Activated CD8-positive, alpha-beta memory T cell treated with anti-CD3 and anti-CD28 coated beads, Interleukin-2, amount 50 U/mL, for 4 hours (primary cell): ENCODE data around the gene XRCC3.

ENCODE experiments used
- DNase-seq: peaks from one replicate; pipeline ENCODE4 v3.0.0-alpha.2; 2020

Gene XRCC3

DNA sequence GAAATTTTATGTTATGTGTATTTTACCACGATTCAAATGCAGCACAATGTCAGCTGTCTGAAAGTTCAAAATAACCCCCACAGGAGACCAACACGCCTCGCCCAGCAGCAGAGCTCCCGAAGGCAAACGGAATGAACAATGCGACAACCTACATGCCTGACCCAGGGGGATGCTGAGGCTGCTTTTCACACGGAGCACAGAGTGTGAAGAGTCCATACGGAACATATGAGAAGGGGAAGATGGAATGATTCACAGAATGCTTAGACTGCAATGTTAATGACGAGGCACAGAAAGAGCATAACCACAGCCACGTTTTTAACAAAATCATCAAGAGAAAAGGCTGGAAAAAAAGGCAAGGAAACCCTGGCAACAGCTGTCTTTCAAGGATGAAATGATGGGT lies 22.9 kb upstream of the XRCC3 start:
- DNase-seq = no peak

DNA sequence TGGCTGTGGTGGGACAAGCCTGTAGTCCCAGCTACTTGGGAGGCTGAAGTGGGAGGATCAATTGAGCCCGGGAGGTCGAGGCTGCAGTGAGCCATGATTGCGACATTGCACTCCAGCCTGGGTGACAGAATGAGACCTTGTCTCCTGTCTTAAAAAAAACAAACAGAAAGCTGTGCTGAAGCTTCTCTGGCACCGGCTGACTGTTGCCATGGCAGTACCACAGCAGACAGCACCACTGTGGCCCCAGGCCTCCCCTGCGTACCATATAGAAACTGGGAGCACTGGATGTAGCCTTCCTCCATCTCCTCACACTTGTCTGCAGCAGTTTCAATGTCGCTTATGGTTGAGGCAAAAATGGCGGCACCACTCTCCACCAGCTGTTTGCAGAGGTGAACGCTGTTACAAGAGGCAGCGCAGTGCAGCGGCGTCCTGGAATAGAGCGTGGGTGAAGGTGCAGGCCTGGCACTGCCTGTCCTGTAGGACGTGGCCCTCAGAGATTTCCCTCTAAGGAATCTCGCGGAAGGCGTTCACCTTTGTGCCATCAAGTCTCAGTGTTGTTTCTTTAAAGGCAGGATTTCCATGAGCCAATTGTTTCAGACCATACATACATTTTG lies 22.3 kb upstream of the XRCC3 start:
- DNase-seq = no peak

DNA sequence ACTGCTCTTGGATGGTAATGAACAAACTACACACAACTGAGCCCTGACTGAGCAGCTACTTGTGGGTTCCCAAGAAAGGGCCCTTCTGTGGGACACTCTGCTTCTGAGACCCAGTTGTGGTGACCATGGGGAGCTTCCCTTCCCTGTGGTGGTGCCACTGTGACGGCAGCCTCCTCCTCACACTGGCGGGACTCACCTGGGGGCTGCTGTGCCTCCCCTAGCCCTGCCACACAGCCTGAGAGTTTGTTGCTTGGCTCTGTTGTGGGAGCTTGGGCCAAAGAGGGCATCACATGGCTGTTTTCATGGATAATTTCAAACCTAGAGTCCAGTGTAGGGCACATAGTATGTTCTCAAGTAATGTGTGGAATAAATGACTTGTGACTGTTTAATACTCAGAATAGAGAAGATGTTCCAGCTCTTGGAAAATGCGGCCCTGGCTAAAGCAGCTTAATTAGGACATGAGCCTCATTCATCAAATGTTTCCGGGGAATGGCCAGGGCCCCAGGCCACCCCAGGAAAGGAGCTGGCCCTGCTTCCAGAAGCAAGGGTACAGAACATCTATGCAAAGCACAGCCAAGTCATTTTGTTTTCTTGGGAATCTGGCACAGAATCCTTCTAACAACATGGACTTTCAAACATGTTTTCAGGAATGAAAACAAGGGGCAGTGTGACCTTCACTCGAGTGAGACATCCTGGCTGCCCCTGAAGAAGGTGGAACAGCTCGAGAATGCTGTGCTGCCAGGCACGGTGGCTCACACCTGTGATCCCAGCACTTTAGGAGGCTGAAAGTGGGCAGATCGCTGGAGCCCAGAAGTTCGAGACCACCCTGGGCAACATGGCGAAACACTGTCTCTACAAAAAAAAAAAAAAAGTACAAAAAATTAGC lies 21.5 kb upstream of the XRCC3 start:
- no peak for DNase-seq

DNA sequence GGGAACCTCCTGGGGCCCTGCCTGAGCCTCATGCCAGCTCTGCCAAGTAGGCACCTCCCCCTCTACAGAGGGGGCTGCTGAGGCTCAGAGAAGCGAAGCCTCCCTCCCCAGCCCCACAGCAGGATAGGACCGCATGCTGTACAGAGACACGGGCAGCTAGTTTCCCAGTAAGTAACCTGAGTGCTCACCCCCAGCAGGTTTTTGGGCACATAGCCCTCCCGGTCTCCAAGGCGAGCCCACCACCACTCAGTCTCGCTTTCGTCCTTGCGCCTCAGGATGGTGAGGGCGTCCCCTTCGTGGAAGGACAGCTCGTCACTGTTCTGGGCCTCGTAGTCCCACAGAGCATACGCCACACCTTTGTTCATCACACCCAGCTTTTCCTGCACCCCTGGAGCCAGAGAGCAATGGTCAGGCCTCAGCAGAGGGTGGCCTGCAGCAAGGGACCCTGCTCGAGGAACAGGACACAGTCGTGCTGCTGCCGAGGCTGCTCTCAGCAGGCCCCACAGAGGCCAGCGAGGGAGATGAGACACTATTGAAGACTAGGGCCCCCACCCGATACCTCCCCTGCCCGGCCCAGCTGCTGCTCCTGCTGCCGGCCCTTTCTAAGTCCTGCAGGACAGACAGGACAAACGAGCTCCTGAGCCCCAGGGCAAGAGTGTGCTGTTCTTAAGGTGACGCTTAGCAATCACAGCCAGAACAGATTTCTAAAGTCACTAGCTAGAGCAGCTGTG lies 20.7 kb upstream of the XRCC3 start:
- DNase-seq = no peak

DNA sequence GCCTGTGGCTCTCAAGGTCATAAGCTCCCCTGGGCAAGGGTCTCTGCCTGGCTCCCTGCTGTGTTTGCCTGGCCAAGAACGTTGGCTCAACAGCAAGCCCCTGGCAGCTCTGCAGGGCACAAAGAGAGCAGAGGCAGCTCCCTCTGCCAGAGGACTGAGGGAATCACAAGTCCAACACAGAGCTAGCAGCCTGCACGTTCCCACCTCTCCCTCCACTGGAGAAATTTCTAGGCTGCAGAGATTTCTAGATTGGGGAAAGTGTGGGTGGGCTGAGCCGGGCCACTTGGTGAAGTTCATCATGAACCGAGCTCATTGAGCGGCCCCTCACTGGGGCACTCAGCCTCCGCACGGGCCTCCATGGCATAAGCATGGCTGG lies 20.2 kb upstream of the XRCC3 start:
- DNase-seq = no peak

DNA sequence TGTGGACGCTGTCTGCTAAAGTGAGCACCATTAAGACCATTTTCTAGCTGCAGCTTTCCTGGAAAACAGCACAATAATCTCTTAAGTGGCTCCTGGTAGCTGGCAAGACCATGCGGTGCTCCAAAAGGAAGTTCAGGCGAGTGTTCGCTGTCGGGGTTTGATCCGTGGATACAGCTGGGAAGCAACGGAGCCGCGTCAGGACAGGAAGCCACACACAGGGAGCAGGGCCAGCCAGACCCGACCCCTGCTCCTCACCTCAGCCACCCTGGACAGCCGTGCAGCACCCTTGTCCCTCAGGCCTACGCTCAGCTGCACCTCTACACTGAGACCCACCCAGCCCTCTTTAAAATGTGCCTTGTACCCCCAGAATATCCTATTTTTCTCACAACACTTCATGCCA lies 19.8 kb upstream of the XRCC3 start:
- no peak for DNase-seq

DNA sequence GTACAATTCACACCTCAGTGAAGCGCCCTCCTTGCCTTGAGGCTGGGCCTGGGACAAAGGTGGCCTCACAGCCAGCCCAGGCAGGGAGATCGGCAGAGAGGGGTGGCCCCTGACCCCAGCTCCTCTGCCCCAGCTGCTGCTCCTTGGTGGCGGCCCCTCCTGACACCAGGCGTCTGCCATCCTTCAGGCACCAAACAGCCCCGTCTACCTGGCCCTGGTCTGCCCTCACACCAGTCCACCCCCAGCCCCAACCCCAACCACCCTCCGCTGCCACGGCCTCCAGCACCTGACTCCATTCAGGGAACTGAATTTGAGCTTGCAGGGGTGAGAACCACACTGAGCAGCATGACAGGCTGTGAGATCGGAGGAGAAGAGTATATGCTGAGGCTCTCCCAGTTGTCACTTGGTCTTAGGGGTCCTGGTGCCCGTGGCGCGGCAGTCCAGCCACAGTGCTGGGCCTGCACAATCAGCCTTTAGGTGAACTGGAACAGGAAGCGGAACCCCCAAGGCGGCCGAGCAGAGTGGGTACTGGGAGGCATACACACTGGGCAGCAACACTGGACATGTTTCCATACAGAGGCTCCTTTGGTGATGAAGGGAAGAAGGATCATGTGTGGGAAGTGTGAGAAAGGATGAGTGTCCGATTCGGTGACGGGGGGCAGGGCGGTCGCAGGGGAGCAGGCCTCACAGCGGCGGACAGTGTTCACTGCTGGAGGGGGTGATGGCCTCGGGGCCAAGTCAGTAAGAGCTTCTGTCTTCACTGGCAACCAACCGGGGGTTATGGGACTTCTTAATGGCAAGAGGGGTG lies 19.0 kb upstream of the XRCC3 start:
- no peak for DNase-seq

DNA sequence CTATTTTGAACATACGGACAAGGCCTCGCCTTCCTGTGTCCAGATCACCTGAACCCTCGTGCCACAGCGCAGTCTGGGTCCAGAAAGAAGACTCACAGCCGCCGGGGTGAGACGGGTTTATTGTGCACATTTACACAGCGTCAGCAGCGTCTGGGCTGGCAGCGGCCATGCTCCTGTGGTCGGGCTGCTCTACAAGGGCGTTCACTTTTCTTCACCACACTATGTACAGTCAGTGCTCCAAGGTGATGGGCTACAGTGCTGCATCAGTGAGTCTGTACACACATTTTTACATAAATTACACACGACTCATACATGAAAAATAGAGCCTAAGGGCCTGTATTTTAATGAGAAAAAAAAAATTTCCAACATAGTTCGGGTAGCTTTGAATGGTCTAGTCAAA lies 18.4 kb upstream of the XRCC3 start:
- no peak for DNase-seq

DNA sequence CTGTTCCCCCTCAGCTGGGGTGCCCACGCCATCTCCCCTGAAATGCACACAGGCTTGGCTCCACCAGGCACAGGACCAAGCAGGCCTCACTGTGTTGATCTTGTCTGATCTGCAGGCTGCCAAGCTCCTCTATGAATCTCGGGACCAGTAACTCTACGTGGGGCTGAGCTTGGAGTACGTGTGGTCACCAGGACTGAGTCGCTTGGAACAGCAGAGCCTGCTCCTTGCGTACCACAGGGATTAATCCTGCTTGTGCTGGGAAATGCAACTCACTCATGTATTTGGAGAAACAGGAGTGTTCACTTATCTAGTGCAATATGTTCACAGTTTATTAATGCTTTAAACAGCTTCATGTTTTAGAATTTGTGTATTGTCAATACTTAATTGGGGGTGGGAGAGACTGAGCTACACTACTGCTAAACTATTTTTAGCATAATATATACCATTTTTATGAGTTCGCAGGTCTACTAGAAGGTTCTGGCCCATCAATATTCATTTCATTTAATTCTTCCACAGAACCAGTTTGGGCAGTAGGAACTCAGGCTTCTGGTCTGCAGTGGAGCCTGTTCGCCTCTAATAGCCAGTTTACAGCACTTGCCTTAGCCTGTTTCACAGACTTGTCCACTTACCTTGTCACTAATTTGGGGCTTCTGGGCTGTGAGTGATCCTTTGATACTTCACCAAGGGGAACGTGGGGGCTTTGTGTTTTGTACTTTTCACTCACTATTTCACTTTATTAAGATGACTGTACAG lies 17.8 kb upstream of the XRCC3 start:
- no peak for DNase-seq

DNA sequence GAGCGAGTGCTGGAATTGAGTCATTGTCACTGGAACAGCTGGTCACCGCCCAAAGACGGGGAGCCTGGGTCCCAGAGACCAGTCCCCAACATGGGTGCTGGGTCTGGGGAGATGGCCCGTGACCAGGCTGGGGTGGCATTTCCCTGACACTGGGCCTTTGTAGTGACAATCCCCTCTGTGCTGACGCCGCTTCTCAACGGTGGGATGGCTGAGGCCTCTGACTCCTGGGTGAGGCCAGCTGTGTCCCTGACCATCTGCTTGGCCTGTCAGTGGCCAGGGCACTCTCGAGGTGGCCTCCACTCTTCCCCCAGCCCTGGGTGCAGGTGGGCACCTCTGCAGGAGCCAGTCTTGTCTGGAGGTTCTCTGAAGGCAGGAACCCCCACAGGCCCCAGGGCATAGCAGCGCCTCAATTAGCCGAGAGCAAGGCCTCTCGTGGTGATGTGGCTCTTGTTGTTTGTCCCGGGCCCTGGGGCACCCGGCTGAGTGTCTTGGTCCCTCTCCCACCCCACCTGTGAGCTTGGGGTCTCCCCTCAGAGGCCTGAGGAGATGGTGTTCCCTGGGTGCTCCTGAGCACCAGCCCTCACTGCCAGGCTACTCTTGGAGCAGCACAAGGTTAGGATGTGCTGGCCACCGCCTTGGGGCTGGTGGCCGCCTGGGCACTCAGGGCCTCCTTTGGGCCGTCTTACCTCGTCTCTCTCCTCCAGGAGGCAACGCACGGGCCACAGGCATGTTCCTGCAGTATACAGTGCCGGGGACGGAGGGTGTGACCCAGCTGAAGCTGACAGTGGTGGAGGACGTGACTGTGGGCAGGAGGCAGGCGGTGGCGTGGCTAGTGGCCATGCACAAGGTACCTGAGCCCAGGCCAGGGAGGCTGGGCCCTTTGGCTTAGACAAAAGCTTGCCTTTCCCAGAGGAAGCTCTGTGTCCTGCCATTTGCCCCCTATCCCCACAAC lies 16.9 kb upstream of the XRCC3 start:
- DNase-seq = no peak

DNA sequence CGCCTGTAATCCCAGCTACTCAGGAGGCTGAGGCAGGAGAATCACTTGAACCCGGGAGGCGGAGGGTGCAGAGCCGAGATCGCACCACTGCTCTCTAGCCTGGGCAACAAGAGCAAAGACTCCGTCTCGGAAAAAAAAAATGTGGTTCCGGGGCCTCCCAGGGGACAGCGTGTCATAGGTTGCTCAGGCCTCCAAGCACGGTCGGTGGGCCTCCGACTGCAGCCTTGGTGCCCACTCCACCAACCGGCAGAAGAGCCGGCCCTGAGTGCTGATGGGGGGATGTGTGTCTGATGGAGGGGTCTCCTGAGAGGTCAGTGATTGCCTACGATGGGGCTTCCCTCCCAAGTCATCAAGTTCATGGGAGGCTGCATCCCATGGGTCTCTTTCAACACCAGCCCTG lies 16.2 kb upstream of the XRCC3 start:
- DNase-seq = no peak

DNA sequence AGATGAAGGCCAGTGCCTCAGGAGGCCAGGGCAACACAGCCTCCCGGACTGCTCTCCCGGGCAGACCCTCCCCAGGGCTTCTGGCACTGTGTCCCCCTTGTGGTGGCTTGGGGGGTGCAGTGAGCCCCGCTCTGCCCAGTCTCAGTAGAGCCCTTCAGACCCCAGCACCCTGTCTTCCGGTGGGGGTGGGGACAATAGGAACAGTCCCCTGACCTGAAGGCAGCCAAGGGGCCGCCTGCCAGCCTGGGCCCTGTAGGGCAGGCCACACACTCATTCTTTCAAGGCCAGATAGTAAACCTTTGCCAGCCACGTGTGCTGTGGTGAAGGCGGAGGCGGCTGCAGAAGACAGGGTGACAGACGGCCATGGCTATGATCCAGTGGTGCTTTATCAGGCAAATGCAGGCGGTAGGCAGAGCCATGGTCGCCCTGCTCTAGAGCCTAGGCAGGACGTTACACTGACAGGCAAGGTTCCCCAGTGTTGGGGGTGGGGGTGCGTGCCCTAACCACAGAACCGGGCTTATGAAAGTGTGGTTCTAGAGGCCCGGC lies 15.3 kb upstream of the XRCC3 start:
- no peak for DNase-seq

DNA sequence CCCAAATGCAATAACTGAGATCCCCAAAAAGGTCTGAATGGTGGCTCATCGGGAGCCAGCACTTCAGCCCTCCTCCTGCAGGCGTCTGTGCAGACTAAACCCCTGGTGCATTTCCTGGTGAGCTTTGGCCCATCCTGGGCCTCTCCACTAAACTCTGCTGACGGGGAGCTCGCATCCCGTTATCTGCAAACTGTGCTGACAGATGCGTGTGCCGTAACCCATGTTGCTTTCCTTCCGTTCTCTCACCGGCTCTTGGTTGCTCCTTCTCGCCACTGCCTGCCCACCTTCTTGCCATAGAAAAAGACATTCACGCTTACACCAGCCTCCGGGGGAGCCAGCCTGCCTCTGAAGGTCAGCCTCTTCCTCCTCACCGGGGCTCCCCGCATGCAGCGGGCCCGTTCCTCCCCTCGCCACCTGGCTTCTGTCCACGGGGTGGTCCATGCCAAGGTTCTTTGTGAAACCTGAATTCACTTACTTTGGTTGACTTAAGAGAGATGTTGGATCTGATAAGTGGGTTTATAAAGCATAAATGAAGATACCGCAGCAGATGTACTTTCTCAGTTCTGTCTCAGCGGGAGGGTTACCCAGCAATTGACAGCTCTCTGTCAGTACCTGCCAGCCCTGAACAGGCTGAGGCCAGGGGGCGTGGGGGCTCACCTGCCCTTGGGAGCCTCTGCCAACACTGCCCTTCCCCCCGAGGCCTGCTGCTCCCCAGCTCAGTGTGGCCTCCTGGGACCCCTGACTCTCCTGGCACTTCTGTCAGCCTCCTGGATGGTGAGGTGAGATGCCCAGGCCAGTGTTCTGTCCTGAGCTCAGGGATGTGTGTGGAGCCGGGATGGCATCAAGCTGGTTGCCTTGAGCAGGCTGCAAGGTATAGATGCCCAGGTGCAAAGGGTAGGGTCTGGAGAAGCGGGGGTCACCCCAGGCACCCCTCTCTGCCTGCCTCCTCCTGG lies 14.5 kb upstream of the XRCC3 start:
- no peak for DNase-seq

DNA sequence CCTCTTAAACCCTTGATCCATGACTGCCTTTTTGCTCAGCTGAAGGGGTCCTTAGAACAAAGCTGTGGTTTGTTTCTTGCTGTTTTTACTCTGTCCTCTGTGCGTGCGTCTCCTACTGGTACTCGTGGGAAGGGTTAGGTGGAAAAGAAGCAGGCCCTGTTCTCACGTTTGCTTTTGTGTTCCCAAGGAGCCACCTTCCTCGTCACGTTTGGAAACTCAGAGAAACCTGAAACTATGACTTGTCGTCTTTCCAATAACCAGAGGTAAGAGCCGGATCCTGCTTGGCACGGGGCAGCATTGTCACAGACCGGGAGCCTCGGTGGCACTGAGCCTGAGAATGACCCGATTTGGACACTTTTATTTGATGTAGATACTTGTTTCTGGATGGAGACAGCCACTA lies 13.5 kb upstream of the XRCC3 start:
- no peak for DNase-seq

DNA sequence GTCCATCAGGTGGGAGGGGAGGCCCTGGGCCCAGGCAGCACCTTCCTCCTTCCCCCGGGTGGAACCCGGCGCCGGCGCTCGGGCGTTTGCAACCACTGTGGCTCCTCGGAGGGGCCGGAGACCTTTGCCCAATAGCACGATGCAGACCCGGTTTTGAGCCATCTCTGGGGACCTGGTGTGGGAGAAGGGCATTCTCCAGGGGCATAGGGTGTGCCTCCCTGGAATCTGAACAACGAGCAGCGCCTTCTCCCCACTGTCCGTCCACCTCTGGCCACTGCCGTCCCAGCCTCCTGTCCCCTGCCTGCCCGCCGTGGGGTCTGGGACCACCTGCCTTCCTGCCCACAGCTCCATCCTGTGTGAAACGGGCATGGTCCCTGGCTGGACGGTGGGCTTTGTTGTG lies 12.9 kb upstream of the XRCC3 start:
- DNase-seq = no peak

DNA sequence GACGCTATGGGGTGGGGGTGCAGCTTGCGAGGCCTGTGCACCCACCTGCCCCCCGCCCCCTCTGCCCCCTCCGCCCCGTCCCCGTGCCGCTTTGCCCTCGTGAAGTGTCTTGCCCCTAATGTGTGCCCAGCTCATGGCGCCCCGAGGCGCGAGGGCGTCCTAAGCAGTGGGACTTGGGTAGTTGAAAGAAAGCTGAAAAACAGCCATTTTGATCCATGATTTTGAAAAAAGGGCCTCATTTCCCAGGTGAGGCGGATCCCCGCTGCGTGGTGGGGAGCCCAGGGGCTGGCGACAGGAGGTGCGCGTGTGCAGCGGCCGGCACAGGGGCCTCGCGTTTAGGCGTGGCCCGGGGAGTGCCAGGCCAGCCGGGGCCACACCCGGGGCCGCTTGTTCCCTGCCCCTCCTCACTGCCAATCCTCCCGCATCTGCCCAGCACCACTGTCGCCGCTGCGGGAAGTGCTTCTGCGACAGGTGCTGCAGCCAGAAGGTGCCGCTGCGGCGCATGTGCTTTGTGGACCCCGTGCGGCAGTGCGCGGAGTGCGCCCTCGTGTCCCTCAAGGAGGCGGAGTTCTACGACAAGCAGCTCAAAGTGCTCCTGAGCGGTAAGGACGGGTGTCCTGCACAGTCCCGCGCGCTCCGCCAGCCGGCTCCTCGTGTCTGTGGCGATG lies 12.2 kb upstream of the XRCC3 start:
- DNase-seq = no peak

DNA sequence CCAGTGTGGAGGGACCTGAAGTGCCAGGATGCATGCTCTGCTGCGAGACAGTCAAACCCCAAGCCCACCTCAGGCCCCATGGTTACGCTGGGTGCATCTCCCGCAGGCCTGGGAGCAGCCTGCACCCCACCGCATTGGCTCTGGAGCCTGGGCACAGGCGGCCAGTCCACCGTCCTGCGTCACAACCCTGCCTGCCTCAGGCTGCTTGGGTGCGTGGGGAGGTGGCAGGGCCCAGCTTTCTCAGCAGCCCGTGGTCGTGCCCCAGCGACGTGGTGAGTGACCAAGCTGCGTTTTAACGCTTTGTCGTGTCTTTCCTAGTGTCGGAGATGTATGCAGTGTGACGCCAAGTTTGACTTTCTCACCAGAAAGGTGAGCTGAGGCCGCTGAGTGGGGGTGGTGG lies 11.2 kb upstream of the XRCC3 start:
- DNase-seq = no peak

DNA sequence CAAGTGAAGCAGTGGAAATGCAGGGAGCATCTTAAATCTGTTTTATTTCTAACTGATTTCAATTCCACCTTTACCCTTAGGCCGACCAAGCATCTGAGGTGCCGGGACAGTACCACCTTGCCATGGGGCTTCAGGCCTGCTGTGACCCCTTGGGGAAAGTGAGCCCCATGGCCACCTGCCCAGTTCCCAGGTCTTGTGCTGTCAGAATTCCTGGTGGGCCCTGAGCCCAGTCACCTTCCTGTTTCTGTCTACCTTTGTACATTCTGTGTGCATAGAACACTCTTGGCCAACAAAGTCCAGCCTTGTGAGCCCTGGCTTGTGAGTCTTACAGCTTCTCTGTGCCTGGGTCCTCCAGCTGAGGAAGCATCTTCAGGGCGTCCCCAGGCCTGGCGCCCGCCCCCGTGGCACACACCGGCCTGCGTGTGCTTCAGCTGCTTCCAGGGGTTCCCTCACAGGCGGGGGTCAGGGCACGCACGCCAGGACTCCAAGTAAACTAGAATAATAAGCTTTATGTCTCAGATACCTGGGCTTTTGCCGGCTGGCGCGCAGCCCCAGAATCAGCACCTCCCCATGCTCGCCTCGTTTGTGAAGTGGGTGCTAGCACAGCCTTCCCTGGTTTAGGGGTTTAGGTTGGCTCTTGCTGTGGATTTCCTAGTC lies 10.6 kb upstream of the XRCC3 start:
- no peak for DNase-seq
